GM12872 (cell line): ENCODE results near the gene LMF1.

ENCODE experiments used
- TF ChIP-seq, protein P1 (sequence below): IDR thresholded peaks from 3 replicates; pipeline ENCODE4 v1.5.1; 2011; ENCODE audit warnings: low read depth, mild to moderate bottlenecking, low read length, moderate library complexity; ENCODE audit not compliant: insufficient read depth

Gene LMF1

DNA sequence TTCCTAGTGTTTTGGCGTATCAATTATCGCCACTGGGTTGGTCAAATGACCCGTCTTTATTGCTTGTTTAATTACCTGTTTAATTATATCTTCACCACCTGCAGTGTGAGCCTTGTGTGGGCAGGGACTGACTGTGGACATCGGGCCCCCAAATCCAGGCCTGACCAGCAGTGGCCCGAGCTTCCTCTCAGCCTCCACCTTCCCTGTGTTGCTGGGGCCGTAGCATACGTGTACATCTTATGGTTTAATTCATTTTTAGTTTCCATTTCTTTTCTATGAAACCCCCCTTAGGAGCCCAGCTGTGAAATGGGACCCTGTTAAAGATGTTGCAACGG lies 1.2 kb upstream of the LMF1 start:
- TF ChIP-seq, protein P1, sequence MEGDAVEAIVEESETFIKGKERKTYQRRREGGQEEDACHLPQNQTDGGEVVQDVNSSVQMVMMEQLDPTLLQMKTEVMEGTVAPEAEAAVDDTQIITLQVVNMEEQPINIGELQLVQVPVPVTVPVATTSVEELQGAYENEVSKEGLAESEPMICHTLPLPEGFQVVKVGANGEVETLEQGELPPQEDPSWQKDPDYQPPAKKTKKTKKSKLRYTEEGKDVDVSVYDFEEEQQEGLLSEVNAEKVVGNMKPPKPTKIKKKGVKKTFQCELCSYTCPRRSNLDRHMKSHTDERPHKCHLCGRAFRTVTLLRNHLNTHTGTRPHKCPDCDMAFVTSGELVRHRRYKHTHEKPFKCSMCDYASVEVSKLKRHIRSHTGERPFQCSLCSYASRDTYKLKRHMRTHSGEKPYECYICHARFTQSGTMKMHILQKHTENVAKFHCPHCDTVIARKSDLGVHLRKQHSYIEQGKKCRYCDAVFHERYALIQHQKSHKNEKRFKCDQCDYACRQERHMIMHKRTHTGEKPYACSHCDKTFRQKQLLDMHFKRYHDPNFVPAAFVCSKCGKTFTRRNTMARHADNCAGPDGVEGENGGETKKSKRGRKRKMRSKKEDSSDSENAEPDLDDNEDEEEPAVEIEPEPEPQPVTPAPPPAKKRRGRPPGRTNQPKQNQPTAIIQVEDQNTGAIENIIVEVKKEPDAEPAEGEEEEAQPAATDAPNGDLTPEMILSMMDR = no peak

DNA sequence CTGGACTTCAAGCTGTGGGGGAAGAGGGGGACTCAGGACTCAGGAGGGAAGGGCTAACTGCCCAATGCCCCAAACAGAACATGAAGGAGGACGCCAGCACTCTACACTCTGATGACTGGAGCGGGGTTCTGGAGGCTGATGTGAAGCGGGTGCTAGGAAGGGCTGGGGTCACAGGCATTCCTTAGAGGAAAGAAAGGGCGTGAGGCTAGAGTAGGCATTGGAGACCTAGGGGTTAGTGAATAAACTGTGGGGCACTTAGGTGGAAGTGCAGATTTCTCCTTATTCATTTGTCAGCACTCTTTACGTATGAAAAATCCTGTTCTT lies 760 bp upstream of the LMF1 start:
- TF ChIP-seq, protein P1 = no peak

DNA sequence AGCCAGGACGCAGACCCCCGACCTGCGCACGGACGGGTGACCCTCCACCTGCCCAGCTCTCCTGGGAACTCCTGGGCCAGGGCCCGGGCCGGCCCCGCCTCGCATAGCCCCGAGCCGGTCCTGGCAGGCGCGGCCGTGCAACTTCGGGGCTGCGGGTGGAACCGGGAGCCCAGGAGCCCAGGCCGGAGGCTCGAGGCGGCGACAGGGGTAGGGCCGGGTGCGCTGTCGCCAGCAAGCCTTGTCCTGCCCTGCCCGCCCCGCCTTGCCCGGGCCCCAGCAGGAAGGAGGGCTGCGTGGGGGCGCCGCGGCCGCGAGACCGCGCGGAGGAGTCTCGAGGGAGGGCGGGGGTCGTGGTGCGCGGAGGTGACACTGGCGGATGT lies 408 bp downstream of the LMF1 start:
- TF ChIP-seq, protein P1 = no peak

DNA sequence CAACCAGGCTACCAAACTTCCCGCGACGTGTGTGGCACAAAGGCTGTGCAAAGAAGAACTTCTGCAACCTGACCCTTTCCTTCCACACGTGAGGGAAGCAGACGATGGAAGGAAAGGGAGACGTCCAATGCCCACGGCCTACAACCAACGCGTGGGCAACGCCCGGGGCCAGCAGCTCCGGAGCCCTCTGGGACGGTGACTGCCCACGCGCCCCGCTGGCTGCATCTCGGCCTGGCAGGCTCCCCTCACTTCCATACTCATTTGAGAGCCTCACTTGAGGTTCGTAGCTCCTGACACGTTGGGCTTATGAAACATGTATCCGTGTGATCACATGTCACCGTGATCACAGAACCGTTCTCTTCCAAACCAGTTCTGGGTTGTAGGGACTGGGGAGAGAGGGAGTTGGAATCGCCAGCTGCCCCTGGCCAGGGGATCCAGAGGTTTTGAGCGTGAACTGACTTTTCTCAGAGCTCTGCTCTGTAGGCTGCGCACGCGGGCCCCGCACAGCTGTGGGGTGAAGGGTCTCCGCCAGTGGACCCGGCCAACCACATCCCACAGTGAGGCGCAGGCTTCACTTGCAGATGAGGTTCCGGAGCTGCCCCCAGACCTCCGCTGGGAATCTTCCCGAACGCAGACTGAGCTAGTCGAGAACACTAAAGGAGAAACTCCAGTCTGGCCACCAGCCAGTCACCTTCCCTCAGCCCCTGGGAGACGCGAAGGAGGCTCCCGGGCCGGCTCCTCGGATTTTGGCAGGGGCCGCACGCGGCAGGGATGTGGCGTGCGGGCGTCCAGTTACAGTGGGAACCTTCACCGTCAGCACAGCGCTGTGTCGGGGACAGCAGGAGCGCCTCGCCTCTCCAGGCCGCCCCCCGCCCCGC lies 1.0 kb downstream of the LMF1 start:
- TF ChIP-seq, protein P1 = no peak

DNA sequence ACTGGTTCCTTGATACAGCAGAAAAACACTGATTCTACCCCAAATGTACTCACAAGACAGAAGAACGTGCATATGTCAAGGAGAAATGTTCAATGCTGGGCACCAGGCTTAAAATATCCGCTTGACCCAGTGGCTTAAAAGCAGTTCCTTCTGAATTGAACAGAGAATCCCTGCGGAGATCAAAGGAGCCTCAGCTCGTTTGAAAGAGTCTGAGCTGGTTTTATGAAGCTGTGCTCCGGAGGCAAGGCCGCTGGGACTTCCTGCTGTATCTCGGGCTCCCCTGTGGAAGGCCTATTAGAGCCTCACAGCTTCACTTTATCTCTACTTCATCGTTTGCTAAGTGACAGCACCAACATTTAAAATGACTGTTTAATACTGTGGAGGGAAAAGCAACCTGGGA lies 2.2 kb downstream of the LMF1 start:
- TF ChIP-seq, protein P1 = no peak

DNA sequence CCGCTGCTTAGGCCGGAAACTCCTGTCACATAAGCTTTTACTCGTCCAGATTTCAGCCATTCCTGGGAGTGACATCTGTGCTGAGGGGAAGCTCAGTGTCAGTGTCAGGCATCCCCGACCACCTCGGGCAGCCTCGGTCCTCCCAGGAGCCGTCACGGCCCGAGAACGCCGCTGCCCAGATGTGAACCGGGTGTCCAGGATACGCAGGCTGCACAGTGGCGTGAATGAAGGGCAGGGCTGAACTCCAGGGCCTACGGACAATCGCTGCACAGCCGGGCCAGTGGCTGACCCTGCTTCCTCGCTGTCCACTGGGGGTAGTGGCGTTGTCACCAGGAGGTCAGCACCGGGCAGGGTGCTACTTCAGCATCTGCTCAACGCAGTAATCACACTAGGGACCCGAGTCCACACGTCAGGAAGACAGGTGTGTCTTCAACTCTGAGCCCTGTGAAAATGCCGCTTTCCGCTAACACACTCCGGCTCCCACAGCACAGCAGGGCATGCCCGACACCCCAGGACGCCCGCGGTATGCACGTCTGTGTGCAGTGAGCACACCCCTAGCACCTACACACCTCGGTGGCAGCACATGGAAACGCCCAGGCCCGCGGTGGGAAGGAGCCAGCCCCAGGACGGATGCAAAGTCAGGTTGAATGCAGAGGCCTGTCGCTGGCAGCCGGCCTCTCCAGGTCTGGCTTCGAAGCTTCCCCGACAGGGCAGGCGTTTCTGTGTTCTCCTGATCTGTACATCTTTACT lies 3.1 kb downstream of the LMF1 start:
- TF ChIP-seq, protein P1 = no peak

DNA sequence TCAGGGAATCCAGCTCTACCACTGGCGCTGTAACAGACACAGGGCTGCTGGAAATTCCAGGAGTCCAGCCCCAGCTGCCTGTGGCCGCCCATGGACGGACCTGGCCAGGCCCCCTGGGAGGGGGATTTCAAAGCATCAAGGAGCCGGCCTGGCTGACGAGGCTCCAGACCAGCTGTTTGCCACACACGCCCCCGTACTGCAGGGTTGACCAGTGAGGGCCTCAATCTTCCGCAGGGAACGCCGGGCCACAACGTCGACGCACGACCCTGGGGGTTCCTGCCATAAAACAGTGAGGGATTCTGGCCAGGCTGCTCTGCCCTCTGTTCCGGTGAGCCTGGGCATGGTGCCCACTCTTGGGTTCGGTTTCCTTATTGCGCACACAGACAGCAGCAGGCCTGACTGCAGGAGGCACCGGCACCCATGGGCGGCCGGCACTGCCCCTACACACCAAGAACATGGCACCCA lies 3.7 kb downstream of the LMF1 start:
- TF ChIP-seq, protein P1 = no peak
